ENCODE measurements around the gene TOX2. TPM values are rescaled to one million over a fixed set of nuclear protein-coding genes. Genes with fewer than 3 reads are reported as not detected.

Gene TOX2
- total and polyA plus RNA-seq, 2 of the 8 experiments (the other 6 are each of a cell fraction or from before 2014, with no cell fraction given) = 1.8 to 3.4 TPM

DNA sequence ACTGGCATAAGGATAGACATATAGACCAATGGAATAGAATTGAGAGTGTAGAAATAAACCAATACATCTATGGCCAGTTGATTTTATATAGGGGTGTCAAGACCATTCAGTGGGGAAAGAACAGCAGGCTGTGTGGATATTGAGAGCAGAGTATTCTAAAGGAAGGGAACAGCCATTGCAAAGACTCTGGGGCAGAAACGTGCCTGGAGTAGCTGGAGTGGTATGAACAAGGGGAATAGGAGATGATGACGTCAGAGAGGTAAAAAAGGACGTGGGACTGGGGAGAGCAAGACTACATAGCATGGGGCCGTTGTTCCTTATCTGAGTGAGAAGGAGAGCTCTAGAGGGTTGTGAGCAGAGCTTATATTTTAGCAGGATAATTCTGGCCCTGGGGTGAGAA is 85.2 kb downstream of the TOX2 start:
- FAIRE-seq = no peak
- ChIA-PET CTCF (ENCODE audit: partially characterized antibody) (interaction anchor here (0.8 to 2.9 kb wide), 3 partner anchors 9 to 32 kb away, joined by 3 to 8 read pairs (median 3); no protein-coding TSS in a partner anchor), POLR2A (ENCODE audit: partially characterized antibody) (no interaction called here)
- TF ChIP-seq ZNF274 (IDR thresholded peaks at IDR 0.05; ENCODE audit: borderline replicate concordance, extremely low read depth, low read length) = no peak
- no peak for TF ChIP-seq JUN (IDR thresholded peaks at IDR 0.05; ENCODE audit: low read depth, low read length)
- TF ChIP-seq YY1 (IDR thresholded peaks at IDR 0.05; ENCODE audit: low read depth, low read length) = no peak
- TF ChIP-seq TAF1 (IDR thresholded peaks at IDR 0.05; ENCODE audit: low read depth, low read length) = no peak
- no peak for TF ChIP-seq BACH1 (IDR thresholded peaks at IDR 0.05; ENCODE audit: low read length)
- no peak for TF ChIP-seq TBP (IDR thresholded peaks at IDR 0.05; ENCODE audit: low read depth, low read length)
- TF ChIP-seq CHD1 (IDR thresholded peaks at IDR 0.05; ENCODE audit: low read depth, low read length) = no peak
- TF ChIP-seq POLR2AphosphoS5 (IDR thresholded peaks at IDR 0.05; ENCODE audit: low read depth, low read length) = no peak
- TF ChIP-seq MAFK (IDR thresholded peaks at IDR 0.05; ENCODE audit: low read depth, low read length) = no peak
- no peak for TF ChIP-seq SP2 (IDR thresholded peaks at IDR 0.05; ENCODE audit: low read length)
- no peak for TF ChIP-seq TEAD4 (IDR thresholded peaks at IDR 0.05; ENCODE audit: low read depth, low read length)
- TF ChIP-seq GTF2F1 (IDR thresholded peaks at IDR 0.05; ENCODE audit: borderline replicate concordance, low read depth, low read length) = no peak
- TF ChIP-seq EGR1 (IDR thresholded peaks at IDR 0.05; ENCODE audit: borderline replicate concordance, low read depth, low read length) = no peak
- TF ChIP-seq CTCF (IDR thresholded peaks at IDR 0.05; ENCODE audit: control extremely low read depth in 1 of 3, insufficient read depth in 1 of 3, low read depth in 1 of 3, low read length in 3 of 3) = no peak

More for the DNA sequence above, 85.2 kb downstream of the TOX2 start:
- no peak overlapping the region for H2BK120ac ChIP-seq (replicated peaks; ENCODE audit: low read depth, low read length)
- H3K27me3 ChIP-seq (replicated peaks in 1 of 4; ENCODE audit: control insufficient read depth in 3 of 4, extremely low read depth in 1 of 4, insufficient read depth in 3 of 4, low read length in 3 of 4) = no peaks in the 10 kb centered on the region
- H4K91ac ChIP-seq (replicated peaks; ENCODE audit: insufficient read length, low read length) = no peak overlapping the region
- H3K4me1 ChIP-seq (replicated peaks in 1 of 4; ENCODE audit: control insufficient read depth in 3 of 4, insufficient read depth in 4 of 4, low read length in 3 of 4) = no peaks in the 10 kb centered on the region
- no peaks in the 10 kb centered on the region for H4K20me1 ChIP-seq (replicated peaks in 1 of 2; ENCODE audit: control insufficient read depth in 1 of 2, insufficient read depth in 2 of 2, low read length in 2 of 2)
- H3K27ac ChIP-seq (ENCODE audit: low read depth, low read length) = no peak overlapping the region
- no peak overlapping the region for H3K23ac ChIP-seq (ENCODE audit: insufficient read length)
- no peak overlapping the region for H3K4me2 ChIP-seq (ENCODE audit: insufficient read depth in 1 of 2, low read depth in 2 of 2, low read length in 2 of 2)
- H3K4ac ChIP-seq (replicated peaks; ENCODE audit: insufficient read length, low read depth, low read length) = no peak overlapping the region
- H3K4me3 ChIP-seq (ENCODE audit: extremely low read depth in 1 of 4, insufficient read depth in 2 of 4, low read depth in 3 of 4, low read length in 4 of 4) = no peak overlapping the region
- H3K79me1 ChIP-seq (ENCODE audit: low read depth, low read length) = no peaks in the 10 kb centered on the region
- no peak overlapping the region for H2BK12ac ChIP-seq (ENCODE audit: low read depth, low read length)
- H4K5ac ChIP-seq (ENCODE audit: insufficient read length, low read depth, low read length) = no peak overlapping the region
- WGBS, 2 experiments (ENCODE audit: extremely low coverage in 1 of 2, insufficient coverage in 1 of 2, insufficient read length in 1 of 2, insufficient replicate concordance in 2 of 2, low coverage in 1 of 2, low lambda C conversion rate in 2 of 2, missing lambda C conversion rate in 1 of 2) = 62% methylated on average over 4 of the region's 4 CpGs; no CpG with 5 or more reads in 1 of the 2 experiments
- no peak overlapping the region for H3K14ac ChIP-seq (ENCODE audit: insufficient read length)
- H3K79me2 ChIP-seq (ENCODE audit: control insufficient read depth in 1 of 2, insufficient read depth in 2 of 2, low read length in 2 of 2) = no peaks in the 10 kb centered on the region
- no peak overlapping the region for H2AFZ ChIP-seq (ENCODE audit: low read length)
- no peak overlapping the region for H2AK5ac ChIP-seq (ENCODE audit: low read depth, low read length)
- H3K18ac ChIP-seq (ENCODE audit: extremely low read depth, low read length) = no peak overlapping the region
- H3K9ac ChIP-seq (replicated peaks in 1 of 4; ENCODE audit: extremely low read depth in 1 of 4, low read depth in 3 of 4, low read length in 3 of 4) = no peak overlapping the region
- no peak overlapping the region for H4K8ac ChIP-seq (ENCODE audit: extremely low read depth, insufficient read depth, low read length)
- H2BK15ac ChIP-seq (ENCODE audit: low read length) = no peak overlapping the region
- H3K23me2 ChIP-seq (ENCODE audit: low read depth, low read length) = no peaks in the 10 kb centered on the region
- no peak overlapping the region; the same call in 1 of the 2 replicates for H2BK20ac ChIP-seq (ENCODE audit: low read length)
- H3K9me3 ChIP-seq (ENCODE audit: insufficient read depth in 2 of 2, low read depth in 1 of 2, low read length in 1 of 2) = no peaks in the 10 kb centered on the region
- no peak overlapping the region for H2BK5ac ChIP-seq (ENCODE audit: low read depth, low read length)
- no peaks in the 10 kb centered on the region for H3K36me3 ChIP-seq (ENCODE audit: control insufficient read depth in 2 of 4, insufficient read depth in 4 of 4, low read length in 3 of 4)
- H3K56ac ChIP-seq (replicated peaks; ENCODE audit: insufficient read length, low read depth, low read length) = no peak overlapping the region
- no peak for DNase-seq (ENCODE audit: low read depth in 1 of 2, low spot score in 2 of 2)

All from H1 (cell line).